Measurements from ENCODE around the gene TRAT1. TPM values are rescaled to one million over a fixed set of nuclear protein-coding genes. Genes with fewer than 3 reads are reported as not detected.

The TRAT1 gene
- total RNA-seq, 1 experiment from 2014 or later = not detected

DNA sequence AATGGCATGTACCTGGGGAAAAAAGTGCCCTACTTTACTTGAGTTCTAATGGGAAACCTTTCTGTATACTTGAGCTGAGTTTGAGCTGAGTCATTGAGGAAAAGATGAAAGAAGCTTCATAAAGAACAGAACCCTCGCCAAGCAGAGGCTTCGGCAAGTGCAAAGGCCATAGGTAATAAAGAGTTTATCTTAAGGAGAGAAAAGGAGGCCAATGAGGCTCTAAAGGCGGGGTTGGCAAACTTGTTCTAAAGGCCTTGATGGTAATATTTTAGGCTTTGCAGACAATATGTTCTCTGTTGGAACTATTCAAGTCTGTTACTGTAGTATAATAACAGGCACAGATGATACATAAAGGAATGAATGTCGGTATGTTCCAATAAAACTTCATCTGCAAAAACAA lies 17.6 kb upstream of the TRAT1 start:
- Histone ChIP-seq H3K4me2 (ENCODE audit: low read length) (no peak overlapping the region), H3K9me3 (ENCODE audit: low read length) (no peaks in the 10 kb centered on the region), H3K27ac (ENCODE audit: low read length) (no peak overlapping the region), H3K27me3 (ENCODE audit: low read length) (peaks cover 46% of the 10 kb centered on the region), H3K4me1 (ENCODE audit: insufficient read depth, low read length) (no peaks in the 10 kb centered on the region), H3K9me2 (replicated peaks; ENCODE audit: low read length) (no peaks in the 10 kb centered on the region), H3K4me3 (ENCODE audit: low read length) (no peak overlapping the region), H3K79me2 (ENCODE audit: low read length) (no peaks in the 10 kb centered on the region), H3F3A (ENCODE audit: low read length, unreplicated experiment) (no peaks in the 10 kb centered on the region), H2AFZ (ENCODE audit: low read length) (no peak overlapping the region), H3K9ac (ENCODE audit: low read length) (no peak overlapping the region), H4K20me1 (ENCODE audit: low read length) (no peaks in the 10 kb centered on the region), H3K36me3 (ENCODE audit: low read depth, low read length) (no peaks in the 10 kb centered on the region)
- TF ChIP-seq, protein P1, sequence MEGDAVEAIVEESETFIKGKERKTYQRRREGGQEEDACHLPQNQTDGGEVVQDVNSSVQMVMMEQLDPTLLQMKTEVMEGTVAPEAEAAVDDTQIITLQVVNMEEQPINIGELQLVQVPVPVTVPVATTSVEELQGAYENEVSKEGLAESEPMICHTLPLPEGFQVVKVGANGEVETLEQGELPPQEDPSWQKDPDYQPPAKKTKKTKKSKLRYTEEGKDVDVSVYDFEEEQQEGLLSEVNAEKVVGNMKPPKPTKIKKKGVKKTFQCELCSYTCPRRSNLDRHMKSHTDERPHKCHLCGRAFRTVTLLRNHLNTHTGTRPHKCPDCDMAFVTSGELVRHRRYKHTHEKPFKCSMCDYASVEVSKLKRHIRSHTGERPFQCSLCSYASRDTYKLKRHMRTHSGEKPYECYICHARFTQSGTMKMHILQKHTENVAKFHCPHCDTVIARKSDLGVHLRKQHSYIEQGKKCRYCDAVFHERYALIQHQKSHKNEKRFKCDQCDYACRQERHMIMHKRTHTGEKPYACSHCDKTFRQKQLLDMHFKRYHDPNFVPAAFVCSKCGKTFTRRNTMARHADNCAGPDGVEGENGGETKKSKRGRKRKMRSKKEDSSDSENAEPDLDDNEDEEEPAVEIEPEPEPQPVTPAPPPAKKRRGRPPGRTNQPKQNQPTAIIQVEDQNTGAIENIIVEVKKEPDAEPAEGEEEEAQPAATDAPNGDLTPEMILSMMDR (conservative IDR thresholded peaks at IDR 0.05; ENCODE audit: low read depth, low read length) = no peak
- TF ChIP-seq EZH2phosphoT487 (IDR thresholded peaks at IDR 0.05; ENCODE audit: borderline replicate concordance, low read length) (no peak), EZH2 (IDR thresholded peaks at IDR 0.05; ENCODE audit: low read length, unreplicated experiment) (no peak)
- intact Hi-C loops (cut with micrococcal nuclease) = no loop called here
- no TSS peak for BruUV-seq (replicated peaks)
- ChIA-PET CTCF (no interaction called here), POLR2A (ENCODE audit: unreplicated experiment) (no interaction called here)
- ATAC-seq (no peak), DNase-seq (no peak)

DNA sequence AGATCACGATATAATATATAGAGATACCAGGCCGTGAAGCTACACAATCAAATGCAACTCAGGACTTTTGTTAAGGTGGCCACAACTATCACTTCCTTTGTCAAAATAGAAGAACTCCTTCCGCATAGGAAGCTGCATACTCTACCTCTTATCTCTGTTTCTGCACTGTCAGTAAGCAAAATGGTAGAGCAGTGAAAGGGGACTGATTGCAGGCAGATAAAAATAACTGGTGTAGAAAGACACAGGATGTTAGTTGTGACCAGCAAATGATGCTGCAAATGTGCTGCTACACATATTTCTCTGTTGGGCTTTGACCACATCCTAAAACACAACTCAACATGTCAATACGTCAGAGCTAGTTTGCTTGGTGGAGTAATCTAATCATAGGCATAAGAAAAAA lies 16.3 kb upstream of the TRAT1 start:
- H3K9ac ChIP-seq (ENCODE audit: low read length) = no peak overlapping the region
- DNase-seq (no peak), ATAC-seq (no peak)
- intact Hi-C loops (cut with micrococcal nuclease) = no loop called here
- ChIA-PET POLR2A (ENCODE audit: unreplicated experiment) (no interaction called here), CTCF (no interaction called here)
- H3K4me2 ChIP-seq (ENCODE audit: low read length) = no peak overlapping the region
- no peaks in the 10 kb centered on the region for H4K20me1 ChIP-seq (ENCODE audit: low read length)
- no peaks in the 10 kb centered on the region for H3K9me3 ChIP-seq (ENCODE audit: low read length)
- H3K36me3 ChIP-seq (ENCODE audit: low read depth, low read length) = no peaks in the 10 kb centered on the region
- H3K4me3 ChIP-seq (ENCODE audit: low read length) = no peak overlapping the region
- BruUV-seq (replicated peaks) = no TSS peak
- no peaks in the 10 kb centered on the region for H3K4me1 ChIP-seq (ENCODE audit: insufficient read depth, low read length)
- H3K79me2 ChIP-seq (ENCODE audit: low read length) = no peaks in the 10 kb centered on the region
- H3K27me3 ChIP-seq (ENCODE audit: low read length) = peaks cover 52% of the 10 kb centered on the region
- no peaks in the 10 kb centered on the region for H3F3A ChIP-seq (ENCODE audit: low read length, unreplicated experiment)
- H3K27ac ChIP-seq (ENCODE audit: low read length) = no peak overlapping the region
- H3K9me2 ChIP-seq (replicated peaks; ENCODE audit: low read length) = no peaks in the 10 kb centered on the region
- TF ChIP-seq EZH2 (IDR thresholded peaks at IDR 0.05; ENCODE audit: low read length, unreplicated experiment) (no peak), EZH2phosphoT487 (IDR thresholded peaks at IDR 0.05; ENCODE audit: borderline replicate concordance, low read length) (no peak)
- TF ChIP-seq, protein P1 (conservative IDR thresholded peaks at IDR 0.05; ENCODE audit: low read depth, low read length) = no peak
- H2AFZ ChIP-seq (ENCODE audit: low read length) = no peak overlapping the region

DNA sequence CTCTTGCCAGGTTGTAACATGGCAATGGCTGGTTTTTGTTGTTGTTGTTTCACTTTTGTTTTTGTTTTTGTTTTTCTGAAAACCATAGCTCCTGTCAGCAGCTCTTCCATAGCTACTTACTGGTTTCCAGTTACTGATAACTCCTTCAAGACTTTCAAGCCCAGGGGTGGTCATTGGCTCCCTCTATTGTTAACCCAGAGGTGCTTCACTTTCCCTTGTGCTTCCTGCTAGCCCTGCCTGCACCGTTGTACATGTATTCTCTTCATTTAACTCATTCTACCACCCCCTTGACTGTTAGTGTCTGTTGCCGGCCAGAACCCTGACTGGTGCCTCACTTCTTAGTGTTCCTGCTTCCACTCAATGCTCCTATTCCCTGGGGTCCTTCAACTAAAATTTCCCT lies 4.2 kb upstream of the TRAT1 start:
- CTCF ChIA-PET = interaction anchor here (0.6 to 0.9 kb wide), 3 partner anchors 28 to 156 kb away, joined by 3 to 5 read pairs (median 3); no protein-coding TSS in a partner anchor
- no peaks in the 10 kb centered on the region for H3K4me1 ChIP-seq (ENCODE audit: insufficient read depth, low read length)
- intact Hi-C loops (cut with micrococcal nuclease) = loop anchor here (2.0 to 5.0 kb wide), 3 partner anchors 156 to 330 kb away; no protein-coding TSS in a partner anchor
- H4K20me1 ChIP-seq (ENCODE audit: low read length) = no peaks in the 10 kb centered on the region
- POLR2A ChIA-PET (ENCODE audit: unreplicated experiment) = no interaction called here
- no peaks in the 10 kb centered on the region for H3K79me2 ChIP-seq (ENCODE audit: low read length)
- no TSS peak for BruUV-seq (replicated peaks)
- DNase-seq (peak; percentile 61), ATAC-seq (peak; percentile 94)
- no peaks in the 10 kb centered on the region for H3F3A ChIP-seq (ENCODE audit: low read length, unreplicated experiment)
- no peak overlapping the region for H3K27ac ChIP-seq (ENCODE audit: low read length)
- H3K4me3 ChIP-seq (ENCODE audit: low read length) = no peak overlapping the region
- no peaks in the 10 kb centered on the region for H3K36me3 ChIP-seq (ENCODE audit: low read depth, low read length)
- no peak overlapping the region for H3K9ac ChIP-seq (ENCODE audit: low read length)
- H3K9me2 ChIP-seq (replicated peaks; ENCODE audit: low read length) = no peaks in the 10 kb centered on the region
- peaks cover 40% of the 10 kb centered on the region for H3K27me3 ChIP-seq (ENCODE audit: low read length)
- H2AFZ ChIP-seq (ENCODE audit: low read length) = no peak overlapping the region
- no peak overlapping the region for H3K4me2 ChIP-seq (ENCODE audit: low read length)
- no peaks in the 10 kb centered on the region for H3K9me3 ChIP-seq (ENCODE audit: low read length)
- TF ChIP-seq, protein P1 (conservative IDR thresholded peaks at IDR 0.05; ENCODE audit: low read depth, low read length) = peak; percentile 58
- TF ChIP-seq EZH2 (IDR thresholded peaks at IDR 0.05; ENCODE audit: low read length, unreplicated experiment) = no peak
- TF ChIP-seq EZH2phosphoT487 (IDR thresholded peaks at IDR 0.05; ENCODE audit: borderline replicate concordance, low read length) = no peak

All from PC-3 (cell line).